GM19372 (cell line): ENCODE results near the gene KLK11.
"Not testable (repeated sequence)": the region's sequence is repeated elsewhere in the genome, so short reads cannot be mapped to it uniquely, and the experiment has no call there.

Experiments used
- ATAC-seq: cut with Tn5 transposase; IDR thresholded peaks from one replicate; pipeline ENCODE4 v1.9.1; 2021; ENCODE audit warnings: mild to moderate bottlenecking, low read depth, moderate library complexity; ENCODE audit not compliant: unreplicated experiment

The KLK11 gene

DNA sequence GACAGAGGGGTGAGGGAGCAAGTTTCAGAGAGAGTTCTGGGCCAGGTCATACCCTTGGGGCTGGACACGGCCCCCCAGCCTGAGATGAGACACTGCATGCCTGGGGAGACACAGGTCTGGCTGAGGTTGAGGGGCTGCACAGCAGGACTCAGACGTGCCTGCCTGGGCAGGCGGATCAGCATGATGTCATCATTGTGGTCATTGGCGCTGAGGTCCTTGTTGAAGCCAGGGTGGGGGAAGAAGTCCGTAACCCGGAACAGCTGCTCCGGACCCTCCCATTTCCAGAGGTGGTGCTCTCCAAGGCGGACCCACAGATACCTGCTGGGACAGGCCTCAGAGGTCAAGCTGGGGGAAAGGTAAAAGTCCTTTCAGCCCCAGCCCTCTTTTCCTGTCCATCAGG lies 20.0 kb downstream of the KLK11 start:
- ATAC-seq, result no peak

DNA sequence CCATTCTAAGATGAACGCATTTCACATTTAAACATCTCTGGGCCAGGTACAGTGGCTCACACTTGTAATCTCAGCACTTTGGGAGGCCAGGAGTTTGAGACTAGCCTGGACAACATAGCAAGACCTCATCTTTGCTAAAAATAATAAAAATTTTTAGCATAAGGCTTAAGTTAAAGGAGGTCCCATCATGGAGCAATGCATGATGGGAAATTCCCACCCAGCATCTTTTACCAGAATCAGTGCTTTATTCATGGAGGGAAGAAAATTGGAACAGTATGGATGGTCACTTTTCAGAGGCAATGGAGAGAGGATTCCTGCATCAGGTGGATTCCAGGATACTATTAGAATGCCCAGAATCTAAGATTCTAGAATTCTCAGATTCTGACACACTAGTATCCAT lies 21.2 kb downstream of the KLK11 start:
- ATAC-seq, result no peak

DNA sequence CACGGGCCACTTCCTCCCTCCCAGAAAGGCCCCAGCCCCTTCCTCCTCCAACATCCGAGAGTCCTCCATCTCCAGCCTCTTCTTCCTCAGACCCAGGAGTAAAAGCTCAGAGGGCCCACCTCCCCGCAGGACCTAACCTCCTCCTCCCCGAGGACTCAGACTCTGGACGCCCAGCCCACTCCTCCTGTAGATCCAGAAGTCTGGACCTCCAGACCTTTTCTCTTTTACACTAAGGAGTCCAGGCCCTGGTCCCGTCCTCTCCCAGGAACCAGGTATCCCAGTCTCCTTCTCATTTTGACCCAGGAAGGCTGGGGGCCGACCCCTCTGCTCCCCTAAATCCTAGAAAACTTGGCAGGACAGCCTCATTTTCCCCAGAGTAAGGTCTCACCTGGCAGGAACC lies 23.1 kb downstream of the KLK11 start:
- ATAC-seq, result no peak

DNA sequence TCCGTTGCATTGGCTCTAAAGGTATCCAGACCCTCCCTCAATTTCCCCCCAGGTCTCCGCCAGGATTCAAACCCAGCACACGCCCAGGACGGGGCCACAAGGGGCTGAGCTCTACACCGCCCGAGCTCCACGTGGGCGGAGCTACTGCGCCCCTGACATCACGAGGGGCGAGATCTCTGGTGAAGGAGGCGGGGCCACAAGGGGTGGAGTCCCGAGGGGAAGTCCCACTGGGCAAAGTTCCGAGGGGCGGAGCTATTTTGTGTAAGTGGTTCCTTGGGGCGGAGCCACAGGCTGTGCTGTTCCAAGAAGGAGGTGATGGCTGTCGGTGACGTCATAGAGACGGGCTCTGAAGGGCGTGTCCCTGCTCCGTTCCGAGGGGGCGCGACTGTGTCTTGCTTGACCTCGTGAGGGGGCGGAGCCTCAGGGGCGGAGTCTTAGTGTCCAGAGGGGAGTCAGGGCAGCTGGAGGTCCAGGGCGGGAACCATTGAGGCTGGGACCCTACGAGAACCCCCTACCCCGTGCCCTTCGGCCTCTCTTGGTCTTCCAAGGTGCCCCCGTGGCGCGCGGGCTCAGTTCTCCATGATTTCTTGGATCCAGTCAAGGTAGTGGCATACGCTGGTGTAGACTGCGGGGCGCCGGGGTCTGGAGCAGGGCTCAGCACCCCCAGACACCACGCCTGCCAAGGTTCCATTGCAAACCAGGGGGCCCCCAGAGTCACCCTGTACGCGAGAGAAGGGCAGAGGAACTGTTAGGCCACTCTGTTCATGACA lies 23.7 kb downstream of the KLK11 start:
- ATAC-seq, result no peak

DNA sequence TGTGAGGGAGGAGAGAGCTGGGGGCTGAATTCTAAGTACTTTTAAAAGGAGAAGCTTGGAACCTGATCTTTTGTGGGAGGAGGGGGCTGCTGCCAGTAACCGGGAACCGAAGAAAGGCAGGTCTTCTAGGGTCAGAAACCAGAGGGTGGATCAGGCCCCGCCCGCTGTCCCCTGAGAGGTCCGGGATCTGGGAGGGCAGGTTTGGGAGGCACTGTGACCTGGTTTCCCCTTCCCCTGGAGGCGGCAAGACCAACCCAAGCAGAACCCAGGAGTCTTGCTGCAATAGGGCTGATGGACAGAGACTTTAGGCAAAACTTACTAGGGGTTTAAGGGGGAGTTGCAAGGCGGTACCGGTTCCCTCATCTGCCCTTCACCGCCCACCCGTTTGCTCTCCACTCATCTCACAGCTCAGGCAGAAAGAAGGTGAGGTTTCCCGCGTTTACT lies 24.3 kb downstream of the KLK11 start:
- ATAC-seq, result no peak

DNA sequence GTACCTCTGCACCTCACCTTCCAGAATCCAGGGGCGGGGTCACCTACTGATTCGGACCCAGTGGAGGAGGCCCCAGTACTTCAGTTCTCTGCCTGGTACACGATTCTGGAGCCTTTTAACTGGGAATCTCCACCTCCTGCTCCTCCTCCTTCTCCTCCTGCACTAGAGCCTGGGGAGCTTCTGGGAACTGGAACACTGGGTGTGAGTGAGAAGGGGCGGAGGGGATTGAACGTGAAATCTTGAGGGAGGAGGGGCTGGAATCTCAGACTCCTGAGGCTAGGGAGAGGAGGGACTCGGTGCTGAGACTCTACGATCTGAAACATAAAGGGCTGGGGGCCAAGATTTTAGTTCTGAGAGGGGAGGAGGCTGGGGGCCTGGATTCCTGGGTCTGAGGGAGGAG lies 24.9 kb downstream of the KLK11 start, which contains the start of gene KLK8:
TSS of gene KLK8 (minus strand) at position 90 of the 400 bp plus-strand sequence. CDS start 437 bp downstream, outside the sequence.
- ATAC-seq, result no peak

DNA sequence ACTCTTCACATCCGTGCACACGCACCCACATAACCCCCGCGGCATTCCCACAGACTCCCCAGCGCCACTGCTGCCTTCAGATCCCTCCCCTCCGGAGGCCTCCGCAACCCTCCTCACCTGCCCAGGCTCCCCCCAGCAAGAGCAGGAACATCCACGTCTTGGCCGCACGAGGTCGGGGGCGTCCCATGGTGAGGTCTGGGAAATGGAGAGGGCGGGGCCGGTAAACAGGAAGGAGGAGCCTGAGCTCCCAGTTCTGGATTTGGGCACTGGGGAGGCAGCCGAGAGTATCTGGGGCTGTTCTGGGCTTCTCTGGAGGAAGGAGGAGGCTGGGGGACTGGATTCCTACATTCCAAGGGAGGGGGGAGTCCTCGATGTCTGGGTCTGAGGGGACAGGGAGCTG lies 25.4 kb downstream of the KLK11 start:
- ATAC-seq, result no peak

DNA sequence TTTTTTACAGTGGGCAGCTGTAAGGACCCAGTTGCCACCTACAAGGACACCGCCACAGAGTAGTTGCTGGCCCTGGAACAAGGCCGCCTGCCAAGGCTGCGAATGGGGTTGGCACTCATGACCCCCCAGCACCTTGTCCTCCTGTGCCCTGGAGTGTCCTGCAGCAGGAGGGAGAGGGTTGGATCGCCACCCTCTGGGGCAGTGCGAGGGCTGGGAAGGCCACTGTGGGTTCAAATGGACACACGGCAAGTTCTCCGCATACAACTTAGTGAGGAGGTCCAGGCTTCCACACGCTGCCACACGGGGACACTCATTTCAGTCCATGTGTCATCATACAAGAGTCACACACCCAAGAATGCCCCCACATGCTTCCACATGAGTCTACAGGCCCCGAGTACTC lies 26.0 kb downstream of the KLK11 start:
- ATAC-seq, result no peak

DNA sequence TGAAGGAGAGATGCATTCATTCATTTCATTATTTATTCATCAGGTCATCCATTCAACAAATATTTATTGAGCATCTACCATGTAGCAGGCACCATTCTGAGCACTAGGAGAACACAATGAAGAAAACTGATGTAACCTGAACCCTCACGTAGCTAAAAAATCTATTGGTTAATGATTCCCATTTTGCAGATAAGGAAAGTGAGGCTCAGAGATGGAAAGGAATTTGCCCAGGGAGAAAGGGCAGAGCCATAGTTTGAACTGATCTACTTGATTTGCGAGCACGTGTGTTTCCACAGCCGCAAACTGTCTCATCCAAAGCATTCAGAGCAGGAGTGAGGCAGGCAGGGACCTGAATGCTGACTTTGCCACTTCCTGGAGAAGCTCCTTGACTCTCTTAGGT lies 27.7 kb downstream of the KLK11 start:
- ATAC-seq, result no peak

DNA sequence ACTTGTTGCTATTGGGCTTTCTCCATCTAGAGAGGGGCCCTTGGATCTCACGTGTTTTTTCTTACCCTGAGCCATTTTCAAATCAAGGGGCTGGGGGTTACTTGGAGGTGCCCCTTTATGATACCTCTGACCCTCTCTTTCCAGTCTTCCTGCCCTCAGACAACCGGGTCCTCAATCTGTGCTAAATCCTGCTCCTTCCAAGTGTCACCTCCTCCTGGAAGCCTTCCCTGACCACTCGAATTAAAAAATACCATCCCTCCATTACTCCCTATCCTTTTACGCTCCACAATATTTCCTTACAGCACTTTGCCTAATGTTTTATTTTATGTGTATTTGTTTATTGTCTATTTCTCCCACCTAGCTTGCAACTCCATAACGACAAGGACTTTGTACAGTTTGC lies 28.4 kb downstream of the KLK11 start:
- no peak for ATAC-seq

DNA sequence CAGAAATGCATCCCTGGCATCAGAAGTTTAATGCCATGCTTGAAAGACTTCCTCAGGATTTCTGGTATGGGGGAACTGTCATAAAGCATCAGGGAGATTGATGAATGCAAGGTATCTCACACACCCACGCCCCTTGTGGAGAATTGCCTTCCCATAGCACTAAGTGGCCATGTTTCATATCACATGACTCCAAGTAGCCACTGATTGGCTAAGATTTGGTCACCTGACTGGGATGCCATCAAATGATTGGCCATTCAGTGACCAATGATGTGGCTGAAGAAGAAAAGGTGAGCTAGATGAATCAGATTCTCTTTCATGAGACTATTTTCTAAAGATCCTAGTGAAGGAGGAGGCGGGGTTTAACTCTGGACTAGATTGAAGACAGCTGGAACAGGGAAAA lies 32.3 kb downstream of the KLK11 start:
- ATAC-seq, result no peak

DNA sequence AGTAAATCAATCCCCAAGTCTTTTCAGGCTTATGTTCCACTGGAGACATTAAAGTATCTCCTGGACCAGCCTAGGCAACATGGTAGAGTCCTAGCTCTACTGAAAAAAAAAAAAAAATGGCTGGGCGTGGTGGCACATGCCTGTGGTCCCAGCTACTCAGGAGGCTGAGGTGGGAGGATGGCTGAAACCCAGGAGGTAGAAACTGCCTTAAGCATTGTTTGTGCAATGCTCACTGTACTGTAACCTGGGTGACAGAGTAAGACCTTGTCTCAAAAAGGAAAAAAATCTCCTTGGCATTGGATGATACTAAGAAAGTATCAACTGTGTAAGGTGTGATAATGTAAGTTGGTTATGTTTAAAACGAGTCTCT lies 33.8 kb downstream of the KLK11 start:
- no peak for ATAC-seq

DNA sequence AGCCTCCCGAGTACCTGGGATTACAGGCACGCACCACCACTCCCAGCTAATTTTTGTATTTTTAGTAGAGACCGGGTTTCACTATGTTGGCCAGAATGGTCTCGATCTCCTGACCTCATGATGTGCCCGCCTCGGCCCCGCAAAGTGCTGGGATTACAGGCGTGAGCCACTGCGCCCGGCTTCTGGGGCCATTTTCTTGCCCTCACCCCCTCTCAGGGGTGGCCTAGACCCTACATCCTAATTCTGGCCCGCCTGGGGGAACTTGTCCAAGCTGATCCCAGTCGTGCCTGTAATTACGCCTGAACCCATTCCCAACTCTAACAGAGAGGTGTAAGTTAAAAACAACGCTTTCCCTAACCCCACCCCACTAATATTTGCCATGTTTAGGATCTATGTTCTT lies 42.0 kb downstream of the KLK11 start:
- not testable (repeated sequence) for ATAC-seq

DNA sequence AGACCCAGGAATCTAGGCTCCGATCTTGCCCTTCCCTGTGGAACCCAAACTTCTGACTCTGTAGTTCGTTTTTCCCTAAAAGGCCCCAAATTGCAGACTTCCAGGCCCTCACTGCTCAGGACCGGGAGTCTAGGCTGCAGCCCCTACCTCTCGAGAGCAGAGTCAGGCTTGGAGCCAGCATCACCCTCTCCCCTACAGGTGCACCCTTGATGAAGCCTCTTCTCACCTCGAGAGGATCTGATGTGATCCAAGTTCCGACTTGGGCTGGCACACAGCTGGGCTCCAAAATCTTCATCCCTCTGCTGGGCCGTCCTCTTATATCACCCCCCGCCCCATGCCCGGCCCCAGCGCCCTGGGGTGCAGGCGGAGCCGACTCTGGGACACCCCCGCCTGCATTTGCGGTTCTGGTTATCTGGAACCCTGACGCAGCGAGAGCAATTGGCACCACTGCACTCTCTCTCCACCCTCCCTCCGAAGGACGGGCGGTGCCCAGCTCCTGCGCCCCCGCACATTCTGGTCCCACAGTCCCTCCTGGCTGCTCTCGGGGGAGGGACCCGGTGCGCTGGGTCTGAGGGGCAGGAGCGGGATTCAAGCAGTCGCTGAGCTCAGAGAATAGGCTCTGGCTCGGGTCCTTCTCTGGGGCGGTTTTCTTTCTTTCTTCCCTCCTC lies 42.7 kb downstream of the KLK11 start, which contains the start of gene KLK7:
TSS of gene KLK7 (minus strand) at position 293 of the 668 bp plus-strand sequence. CDS start 1,518 bp downstream, outside the sequence.
- no peak for ATAC-seq

DNA sequence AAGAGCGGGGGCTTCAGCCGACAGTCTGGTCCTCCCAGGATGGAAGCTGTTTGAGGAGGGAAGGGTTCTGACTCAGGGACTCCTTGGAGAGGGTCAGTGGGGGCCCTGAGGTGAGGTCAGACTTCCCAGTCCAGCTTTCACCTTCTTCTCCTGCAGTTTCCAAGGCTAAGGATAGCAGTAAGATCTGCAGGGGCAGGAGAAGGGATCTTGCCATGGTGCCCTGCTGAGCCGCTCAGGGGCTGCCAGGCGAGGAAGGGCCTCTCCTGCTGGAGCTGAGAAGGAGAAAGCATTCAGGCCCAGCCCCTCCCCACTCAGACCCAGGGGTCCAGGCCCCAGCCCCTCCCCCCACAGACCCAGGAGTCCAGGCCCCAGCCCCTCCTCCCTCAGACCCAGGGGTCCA lies 44.2 kb downstream of the KLK11 start:
- ATAC-seq, result no peak

DNA sequence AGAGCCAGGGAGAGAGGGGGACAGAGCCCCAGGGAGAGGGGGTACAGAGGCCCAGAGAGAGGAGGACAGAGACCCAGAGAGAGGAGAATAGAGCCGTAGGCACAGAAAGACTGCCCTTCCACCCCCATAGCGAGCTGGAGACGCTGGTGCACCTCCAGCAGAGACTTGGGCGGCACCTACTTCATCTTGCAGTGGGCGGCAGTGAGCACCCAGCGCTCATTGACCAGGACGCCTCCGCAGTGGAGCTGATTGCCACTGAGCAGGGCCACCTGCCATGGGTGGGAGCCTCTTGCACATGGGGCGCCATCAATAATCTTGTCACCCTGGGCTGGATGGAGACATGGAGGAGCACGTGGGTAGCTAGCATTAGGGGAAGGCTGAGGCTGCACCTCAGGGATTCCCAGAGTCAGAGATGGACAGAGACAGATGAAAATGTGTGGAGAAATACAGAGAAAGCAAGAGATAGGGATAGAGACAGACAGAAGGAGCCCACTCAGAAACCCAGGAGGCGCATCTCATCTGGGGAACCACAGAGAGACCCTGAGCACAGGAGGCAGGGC lies 44.7 kb downstream of the KLK11 start:
- no peak for ATAC-seq

DNA sequence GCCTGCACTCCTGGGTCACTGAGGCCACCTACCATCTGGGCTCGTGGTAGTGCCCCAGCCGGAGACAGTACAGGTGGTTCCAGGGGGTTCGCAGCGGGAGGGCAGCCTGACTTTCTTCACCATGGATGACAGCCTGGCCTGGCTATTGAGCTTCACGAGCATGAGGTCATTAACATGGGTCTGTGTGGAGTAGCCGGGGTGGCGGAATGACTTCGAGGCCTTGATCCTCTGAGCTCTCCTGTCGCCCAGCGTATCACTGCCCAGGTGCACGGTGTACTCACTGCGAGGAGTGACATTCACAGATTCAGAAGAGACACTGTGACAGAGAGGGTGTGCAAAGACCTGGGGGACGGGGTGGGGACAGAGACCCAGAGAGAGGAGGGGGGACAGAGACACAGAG lies 46.2 kb downstream of the KLK11 start:
- no peak for ATAC-seq

DNA sequence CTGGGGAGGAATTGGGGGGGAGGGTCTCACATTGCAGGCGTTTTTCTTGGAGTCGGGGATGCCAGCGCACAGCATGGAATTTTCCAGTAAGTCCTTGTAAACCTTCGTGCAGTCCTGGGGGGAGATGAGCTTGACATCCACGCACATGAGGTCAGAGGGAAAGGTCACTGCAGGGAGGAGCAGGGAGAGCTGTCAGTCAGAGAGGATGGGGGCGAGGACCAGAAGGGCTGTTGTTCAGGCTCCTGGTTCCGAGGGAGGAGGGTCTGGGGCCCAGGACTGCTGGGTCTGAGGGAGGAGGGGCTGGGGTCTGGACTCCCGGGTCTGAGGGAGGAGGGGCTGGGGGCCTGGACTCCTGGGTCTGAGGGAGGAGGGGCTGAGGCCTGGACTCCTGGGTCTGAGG lies 46.7 kb downstream of the KLK11 start:
- no peak for ATAC-seq

DNA sequence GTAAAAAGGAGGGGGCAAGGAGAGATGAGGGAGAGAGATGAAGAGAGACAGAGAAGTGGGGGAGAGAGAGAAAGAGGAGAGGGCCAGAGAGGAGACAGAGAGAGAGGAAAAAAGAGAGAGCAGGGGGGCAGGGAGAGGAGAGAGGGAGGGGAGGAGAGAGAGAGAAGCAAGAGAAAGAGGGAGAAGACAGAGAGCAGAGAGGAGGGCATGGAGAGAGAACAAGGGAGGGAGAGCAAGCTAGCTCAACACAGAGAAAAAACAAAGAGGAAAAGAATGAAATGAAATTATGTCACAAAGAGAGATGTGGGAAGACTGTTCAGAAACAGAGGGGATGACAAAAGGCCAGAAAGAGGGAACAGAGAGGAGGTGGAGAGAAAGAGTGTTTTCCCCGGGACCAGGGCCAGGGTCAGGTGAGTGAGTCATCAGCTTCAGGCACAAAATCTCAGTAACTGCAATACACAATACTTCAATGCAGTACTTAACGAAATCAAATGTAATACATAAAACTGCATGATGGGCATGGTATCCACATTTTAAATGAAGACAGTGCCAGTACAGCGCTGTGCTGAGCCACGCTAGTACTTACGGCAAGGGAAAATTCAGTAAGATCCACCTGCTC lies 47.5 kb downstream of the KLK11 start:
- no peak for ATAC-seq

DNA sequence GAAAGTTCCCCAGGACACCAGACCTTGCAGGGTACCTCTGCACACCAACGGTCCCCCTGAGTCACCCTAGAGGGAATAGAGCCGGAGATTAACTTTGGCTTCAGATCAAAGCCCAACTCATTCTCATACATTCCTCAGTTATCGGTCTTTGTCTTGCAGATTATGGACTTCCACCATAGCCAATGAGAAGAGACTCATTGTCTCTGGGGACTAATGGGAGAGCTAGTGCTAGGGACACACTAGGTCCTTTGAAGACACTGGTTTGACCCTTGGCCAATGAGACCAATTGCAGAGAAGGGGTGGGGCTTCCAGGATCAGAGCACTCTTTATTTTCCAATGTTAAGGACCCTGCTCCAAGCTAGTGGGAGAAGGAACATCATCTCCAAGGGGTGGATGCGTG lies 48.8 kb downstream of the KLK11 start:
- ATAC-seq, result no peak

DNA sequence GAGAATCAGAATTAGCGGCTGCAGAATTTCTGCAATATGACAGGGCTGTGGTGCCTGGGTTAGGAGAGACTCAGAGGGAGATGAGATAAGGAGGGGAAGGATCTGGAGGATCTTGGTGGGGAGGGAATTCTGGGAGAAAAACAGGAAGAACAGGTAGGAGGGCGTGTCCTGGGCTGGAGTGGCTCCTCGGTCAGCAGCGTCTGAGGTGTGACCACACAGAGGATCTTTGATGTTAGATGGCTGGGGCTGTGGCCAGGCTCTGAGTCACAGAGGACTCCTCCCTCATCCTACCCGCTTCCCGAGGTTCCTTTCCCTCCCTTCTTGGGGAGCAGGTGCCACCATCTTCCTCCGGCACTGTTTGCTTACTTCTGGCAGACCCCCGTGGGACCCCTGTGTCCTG lies 50.6 kb downstream of the KLK11 start:
- ATAC-seq, result no peak
